Prostate gland (tissue), 2 donors: ENCODE data around the gene UNC5B. TPM values are rescaled to one million over a fixed set of nuclear protein-coding genes. Genes with fewer than 3 reads are reported as not detected.

Experiments
- DNase-seq: peaks from one replicate; pipeline ENCODE4 v3.0.0-alpha.2; 2019; ENCODE audit warnings: low spot score
- H3K27ac ChIP-seq, 2 donors: fragments of 200-600 bp; sonication (generic); 2 replicates each; pipeline ENCODE4 v1.5.1; 2017 to 2019
- H3K27me3 ChIP-seq: fragments of 200-600 bp; sonication (generic); replicated peaks from 2 replicates; pipeline ENCODE4 v1.5.1; 2019; ENCODE audit not compliant: insufficient read depth
- H3K36me3 ChIP-seq, 2 donors: fragments of 200-600 bp; sonication (generic); 1 replicate in 1 of 2; 2 replicates in 1 of 2; pipeline versions ENCODE4 v1.5.1 to v1.8.1; 2017 to 2019
- H3K4me1 ChIP-seq: fragments of 200-600 bp; sonication (generic); replicated peaks from 2 replicates; pipeline ENCODE4 v1.5.1; 2019
- H3K4me3 ChIP-seq, 2 donors: fragments of 200-600 bp; sonication (generic); 2 replicates each; pipeline ENCODE4 v1.5.1; 2017 to 2019
- H3K9me3 ChIP-seq: fragments of 200-600 bp; sonication (generic); 2 replicates; pipeline ENCODE4 v1.5.1; 2017
- POLR2A ChIP-seq: fragments of 450-650 bp; IDR thresholded peaks from one replicate; pipeline ENCODE4 v1.6.1; 2016; ENCODE audit warnings: antibody characterized with exemption, mild to moderate bottlenecking
- POLR2AphosphoS5 ChIP-seq: sonication (generic); formaldehyde crosslinking; IDR thresholded peaks from one replicate; pipeline ENCODE4 v1.6.1; 2017; ENCODE audit warnings: antibody characterized with exemption
- WGBS: methylation state at CpG from one replicate; pipeline ENCODE4 v1.1.5; 2018; 5-methylcytosine and 5-hydroxymethylcytosine counted together
- intact Hi-C: fragments of 100-400 bp; cut with DNase I; formaldehyde crosslinking; loops from one replicate; pipeline ENCODE4 v1.14.2; 2022
- total RNA-seq, 2 donors: library from RNA; depleted of rRNA; stranded (reverse); fragments of >200 nt; gene quantifications; one replicate each; pipeline ENCODE4 v1.1.0, GENCODE V29; 2016
- TF ChIP-seq, protein P1 (sequence below), 4 experiments: fragments of 200-600 bp in 2 of 4; fragments of 450-650 bp in 2 of 4; sonication (generic) in 2 of 4; IDR thresholded peaks; 1 replicate in 3 of 4; 2 replicates in 1 of 4; pipeline ENCODE4 v1.5.1; 2016 to 2019; ENCODE audit warnings: antibody characterized with exemption in 4 of 4, mild to moderate bottlenecking in 2 of 4, moderate library complexity in 2 of 4

The UNC5B gene
- total RNA-seq, 2 donors from 2014 or later = 12.8 to 58.4 TPM

DNA sequence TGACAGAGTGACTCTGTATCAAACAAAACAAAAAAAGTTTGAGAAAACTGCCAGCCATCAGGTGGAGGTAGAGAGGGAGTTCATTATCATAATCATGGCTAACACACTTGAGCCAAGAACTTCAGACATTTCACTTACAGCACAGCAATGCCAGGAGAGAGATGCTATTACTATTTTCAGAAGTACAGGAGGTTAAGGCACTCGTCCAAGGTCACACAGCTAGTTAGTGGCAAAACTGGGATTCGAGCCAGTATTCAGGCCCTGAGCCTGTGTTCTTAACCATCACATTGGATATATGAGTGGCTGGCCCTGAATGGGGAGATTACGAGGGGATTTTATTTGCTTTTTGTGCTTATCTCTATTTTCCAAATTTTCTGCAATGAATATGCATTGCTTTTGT, 24.8 kb upstream of the UNC5B start:
- H3K4me1 ChIP-seq = no peaks in the 10 kb centered on the region
- no peaks in the 10 kb centered on the region for H3K36me3 ChIP-seq
- no peak overlapping the region for H3K27ac ChIP-seq
- no peaks in the 10 kb centered on the region for H3K27me3 ChIP-seq
- intact Hi-C loops = no loop called here
- H3K9me3 ChIP-seq = no peaks in the 10 kb centered on the region
- 51% methylated on average over 3 of the region's 3 CpGs for WGBS
- no peak overlapping the region for H3K4me3 ChIP-seq
- DNase-seq = no peak
- TF ChIP-seq POLR2AphosphoS5 (peak; percentile 25), POLR2A (no peak)

DNA sequence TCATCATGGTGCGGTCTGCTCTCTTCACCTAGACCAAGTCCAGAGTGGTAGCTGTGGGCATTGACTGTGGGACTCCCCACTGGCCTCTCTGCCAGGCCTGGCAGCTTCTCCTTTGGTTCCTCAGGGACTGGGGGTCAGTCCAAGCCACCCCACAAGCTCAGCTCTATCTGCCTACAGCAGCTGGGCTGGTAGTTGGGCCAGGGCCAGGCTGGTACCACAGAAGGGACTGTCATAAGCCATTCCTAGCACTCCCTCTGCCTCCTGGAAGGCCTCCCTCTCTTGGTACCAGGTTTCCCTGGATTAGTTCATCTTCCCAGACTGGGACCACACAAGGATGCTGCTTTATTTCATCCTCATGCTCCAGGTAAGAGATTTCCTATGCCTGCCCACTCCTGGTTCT, 24.2 kb upstream of the UNC5B start:
- TF ChIP-seq POLR2AphosphoS5 (no peak), POLR2A (no peak)
- TF ChIP-seq, protein P1, sequence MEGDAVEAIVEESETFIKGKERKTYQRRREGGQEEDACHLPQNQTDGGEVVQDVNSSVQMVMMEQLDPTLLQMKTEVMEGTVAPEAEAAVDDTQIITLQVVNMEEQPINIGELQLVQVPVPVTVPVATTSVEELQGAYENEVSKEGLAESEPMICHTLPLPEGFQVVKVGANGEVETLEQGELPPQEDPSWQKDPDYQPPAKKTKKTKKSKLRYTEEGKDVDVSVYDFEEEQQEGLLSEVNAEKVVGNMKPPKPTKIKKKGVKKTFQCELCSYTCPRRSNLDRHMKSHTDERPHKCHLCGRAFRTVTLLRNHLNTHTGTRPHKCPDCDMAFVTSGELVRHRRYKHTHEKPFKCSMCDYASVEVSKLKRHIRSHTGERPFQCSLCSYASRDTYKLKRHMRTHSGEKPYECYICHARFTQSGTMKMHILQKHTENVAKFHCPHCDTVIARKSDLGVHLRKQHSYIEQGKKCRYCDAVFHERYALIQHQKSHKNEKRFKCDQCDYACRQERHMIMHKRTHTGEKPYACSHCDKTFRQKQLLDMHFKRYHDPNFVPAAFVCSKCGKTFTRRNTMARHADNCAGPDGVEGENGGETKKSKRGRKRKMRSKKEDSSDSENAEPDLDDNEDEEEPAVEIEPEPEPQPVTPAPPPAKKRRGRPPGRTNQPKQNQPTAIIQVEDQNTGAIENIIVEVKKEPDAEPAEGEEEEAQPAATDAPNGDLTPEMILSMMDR (IDR thresholded peaks at IDR 0.05) = no peak
- no peaks in the 10 kb centered on the region for H3K36me3 ChIP-seq
- no peaks in the 10 kb centered on the region for H3K27me3 ChIP-seq
- no peaks in the 10 kb centered on the region for H3K4me1 ChIP-seq
- H3K4me3 ChIP-seq = no peak overlapping the region
- DNase-seq = no peak
- no peaks in the 10 kb centered on the region for H3K9me3 ChIP-seq
- intact Hi-C loops = no loop called here
- WGBS = 94% methylated on average over 1 of the region's 1 CpG
- no peak overlapping the region for H3K27ac ChIP-seq

DNA sequence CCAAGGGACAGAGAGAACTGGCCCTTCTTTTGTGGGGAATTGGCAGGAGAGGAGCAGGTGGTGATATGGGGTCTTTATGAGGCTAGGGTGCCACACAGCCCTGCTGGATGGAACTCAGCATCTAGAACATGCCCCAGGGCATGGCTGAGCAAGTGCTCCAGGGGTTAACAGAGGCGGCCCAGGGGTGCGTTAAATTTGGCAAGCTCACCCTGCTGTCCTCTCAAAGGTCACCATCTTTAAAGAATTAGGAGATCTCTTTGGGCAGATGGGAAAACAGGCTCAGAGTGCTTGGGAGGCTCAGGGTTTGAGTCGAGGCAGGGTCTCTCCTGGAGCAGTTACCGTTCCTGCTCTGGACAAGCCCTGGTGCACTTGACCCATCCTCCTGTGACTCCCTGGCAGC, 21.4 kb upstream of the UNC5B start:
- no peaks in the 10 kb centered on the region for H3K4me1 ChIP-seq
- DNase-seq = no peak
- TF ChIP-seq, protein P1 (IDR thresholded peaks at IDR 0.05) = no peak
- no peak for TF ChIP-seq POLR2AphosphoS5
- TF ChIP-seq POLR2A = no peak
- no peaks in the 10 kb centered on the region for H3K36me3 ChIP-seq
- H3K27me3 ChIP-seq = no peaks in the 10 kb centered on the region
- intact Hi-C loops = no loop called here
- no peak overlapping the region for H3K27ac ChIP-seq
- H3K4me3 ChIP-seq = no peak overlapping the region
- no peaks in the 10 kb centered on the region for H3K9me3 ChIP-seq
- 67% methylated on average over 4 of the region's 4 CpGs for WGBS

DNA sequence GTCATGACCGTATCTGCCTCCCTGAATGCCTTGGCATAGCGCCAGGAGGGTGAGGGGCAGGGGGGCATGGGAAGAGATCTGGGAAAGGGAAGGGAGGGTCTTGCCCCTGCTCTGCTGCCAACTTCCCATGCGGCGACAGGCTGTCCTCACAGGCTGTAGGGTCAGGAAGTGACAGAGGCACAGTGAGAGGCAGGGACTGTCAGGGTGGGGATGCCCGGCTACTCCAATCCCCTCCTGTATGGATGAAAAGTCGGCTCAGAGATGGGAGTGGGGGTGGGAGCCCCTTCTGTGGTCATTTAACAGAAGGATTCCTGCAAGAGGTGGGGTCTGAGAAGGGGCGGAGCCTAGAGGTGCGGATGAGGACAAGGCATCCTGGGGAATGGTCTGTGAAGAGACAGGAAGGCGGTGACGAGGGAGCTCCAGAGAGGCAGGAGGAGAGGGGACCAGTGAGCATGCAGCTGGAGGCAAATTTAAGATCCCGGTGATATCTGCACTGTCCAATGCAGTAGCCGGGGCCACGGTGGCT, 20.8 kb upstream of the UNC5B start:
- no peak overlapping the region for H3K27ac ChIP-seq
- no peaks in the 10 kb centered on the region for H3K9me3 ChIP-seq
- no peaks in the 10 kb centered on the region for H3K27me3 ChIP-seq
- H3K36me3 ChIP-seq = no peaks in the 10 kb centered on the region
- no peaks in the 10 kb centered on the region for H3K4me1 ChIP-seq
- intact Hi-C loops = no loop called here
- no peak overlapping the region for H3K4me3 ChIP-seq
- 46% methylated on average over 13 of the region's 13 CpGs for WGBS
- no peak for TF ChIP-seq POLR2AphosphoS5
- TF ChIP-seq POLR2A = no peak
- TF ChIP-seq, protein P1 (IDR thresholded peaks at IDR 0.05) = no peak
- DNase-seq = no peak

DNA sequence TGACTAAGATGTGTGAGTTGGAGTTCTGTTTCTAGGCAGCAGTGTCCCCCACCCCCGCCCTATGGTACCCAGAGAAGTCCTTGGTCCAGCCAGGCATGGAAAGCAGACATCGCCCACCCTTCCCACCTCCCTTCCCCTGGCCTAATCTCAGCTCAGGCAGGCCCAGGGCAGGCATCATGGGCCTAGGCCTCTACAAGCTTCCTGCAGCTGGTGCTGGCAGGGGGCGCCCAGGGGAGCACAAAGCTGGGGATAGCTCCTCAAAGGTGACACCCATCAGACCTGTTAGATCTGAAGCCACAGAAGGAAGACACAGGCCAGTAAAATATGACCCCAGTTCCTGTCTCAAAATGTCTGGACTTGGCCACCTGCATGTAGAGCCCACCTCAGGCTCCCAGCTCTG, 18.9 kb upstream of the UNC5B start:
- no peaks in the 10 kb centered on the region for H3K4me1 ChIP-seq
- no peaks in the 10 kb centered on the region for H3K36me3 ChIP-seq
- TF ChIP-seq POLR2AphosphoS5 (no peak), POLR2A (no peak)
- TF ChIP-seq, protein P1 (IDR thresholded peaks at IDR 0.05) = no peak
- H3K4me3 ChIP-seq = no peak overlapping the region
- whole genome bisulfite sequencing = 97% methylated on average over 3 of the region's 3 CpGs
- H3K9me3 ChIP-seq = no peaks in the 10 kb centered on the region
- H3K27ac ChIP-seq = no peak overlapping the region
- DNase-seq = no peak
- intact Hi-C loops = no loop called here
- H3K27me3 ChIP-seq = no peaks in the 10 kb centered on the region
